ENCODE measurements around the gene SEPHS2. TPM values are rescaled to one million over a fixed set of nuclear protein-coding genes. Genes with fewer than 3 reads are reported as not detected.

SEPHS2 gene
- polyA plus RNA-seq, 2 of the 4 experiments (the other 2 are of a cell fraction), result 47.8 to 72.6 TPM

DNA sequence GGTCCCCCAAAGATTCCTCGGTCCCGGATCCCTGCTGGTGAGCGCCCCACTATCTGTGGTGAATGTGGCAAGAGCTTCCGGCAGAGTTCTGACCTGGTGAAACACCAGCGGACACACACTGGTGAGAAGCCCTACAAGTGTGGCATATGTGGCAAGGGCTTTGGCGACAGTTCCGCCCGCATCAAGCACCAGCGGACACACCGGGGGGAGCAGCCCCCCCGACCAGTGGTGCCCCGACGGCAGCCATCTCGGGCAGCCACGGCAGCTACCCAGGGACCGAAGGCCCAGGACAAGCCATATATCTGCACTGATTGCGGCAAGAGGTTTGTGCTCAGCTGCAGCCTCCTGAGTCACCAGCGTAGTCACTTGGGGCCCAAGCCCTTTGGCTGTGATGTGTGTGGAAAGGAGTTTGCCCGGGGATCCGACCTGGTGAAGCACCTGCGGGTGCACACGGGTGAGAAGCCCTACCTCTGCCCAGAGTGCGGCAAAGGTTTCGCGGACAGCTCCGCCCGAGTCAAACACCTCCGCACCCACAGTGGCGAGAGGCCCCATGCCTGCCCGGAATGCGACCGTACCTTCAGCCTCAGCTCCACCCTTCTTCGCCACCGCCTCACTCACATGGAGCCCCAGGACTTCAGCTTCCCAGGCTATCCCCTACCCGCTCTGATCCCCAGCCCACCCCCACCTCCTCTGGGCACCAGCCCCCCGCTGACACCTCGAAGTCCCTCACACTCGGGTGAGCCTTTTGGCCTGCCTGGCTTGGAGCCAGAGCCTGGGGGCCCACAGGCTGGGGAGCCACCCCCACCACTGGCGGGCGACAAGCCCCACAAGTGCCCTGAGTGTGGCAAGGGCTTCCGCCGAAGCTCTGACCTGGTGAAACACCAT, 47.7 kb downstream of the SEPHS2 start (continued):
- TF ChIP-seq, protein P1, sequence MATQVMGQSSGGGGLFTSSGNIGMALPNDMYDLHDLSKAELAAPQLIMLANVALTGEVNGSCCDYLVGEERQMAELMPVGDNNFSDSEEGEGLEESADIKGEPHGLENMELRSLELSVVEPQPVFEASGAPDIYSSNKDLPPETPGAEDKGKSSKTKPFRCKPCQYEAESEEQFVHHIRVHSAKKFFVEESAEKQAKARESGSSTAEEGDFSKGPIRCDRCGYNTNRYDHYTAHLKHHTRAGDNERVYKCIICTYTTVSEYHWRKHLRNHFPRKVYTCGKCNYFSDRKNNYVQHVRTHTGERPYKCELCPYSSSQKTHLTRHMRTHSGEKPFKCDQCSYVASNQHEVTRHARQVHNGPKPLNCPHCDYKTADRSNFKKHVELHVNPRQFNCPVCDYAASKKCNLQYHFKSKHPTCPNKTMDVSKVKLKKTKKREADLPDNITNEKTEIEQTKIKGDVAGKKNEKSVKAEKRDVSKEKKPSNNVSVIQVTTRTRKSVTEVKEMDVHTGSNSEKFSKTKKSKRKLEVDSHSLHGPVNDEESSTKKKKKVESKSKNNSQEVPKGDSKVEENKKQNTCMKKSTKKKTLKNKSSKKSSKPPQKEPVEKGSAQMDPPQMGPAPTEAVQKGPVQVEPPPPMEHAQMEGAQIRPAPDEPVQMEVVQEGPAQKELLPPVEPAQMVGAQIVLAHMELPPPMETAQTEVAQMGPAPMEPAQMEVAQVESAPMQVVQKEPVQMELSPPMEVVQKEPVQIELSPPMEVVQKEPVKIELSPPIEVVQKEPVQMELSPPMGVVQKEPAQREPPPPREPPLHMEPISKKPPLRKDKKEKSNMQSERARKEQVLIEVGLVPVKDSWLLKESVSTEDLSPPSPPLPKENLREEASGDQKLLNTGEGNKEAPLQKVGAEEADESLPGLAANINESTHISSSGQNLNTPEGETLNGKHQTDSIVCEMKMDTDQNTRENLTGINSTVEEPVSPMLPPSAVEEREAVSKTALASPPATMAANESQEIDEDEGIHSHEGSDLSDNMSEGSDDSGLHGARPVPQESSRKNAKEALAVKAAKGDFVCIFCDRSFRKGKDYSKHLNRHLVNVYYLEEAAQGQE (IDR thresholded peaks at IDR 0.05), result no peak
- TF ChIP-seq, protein P2, sequence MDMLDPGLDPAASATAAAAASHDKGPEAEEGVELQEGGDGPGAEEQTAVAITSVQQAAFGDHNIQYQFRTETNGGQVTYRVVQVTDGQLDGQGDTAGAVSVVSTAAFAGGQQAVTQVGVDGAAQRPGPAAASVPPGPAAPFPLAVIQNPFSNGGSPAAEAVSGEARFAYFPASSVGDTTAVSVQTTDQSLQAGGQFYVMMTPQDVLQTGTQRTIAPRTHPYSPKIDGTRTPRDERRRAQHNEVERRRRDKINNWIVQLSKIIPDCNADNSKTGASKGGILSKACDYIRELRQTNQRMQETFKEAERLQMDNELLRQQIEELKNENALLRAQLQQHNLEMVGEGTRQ (IDR thresholded peaks at IDR 0.05), result no peak
- TF ChIP-seq HEYL (CRISPR knock-in tag; IDR thresholded peaks at IDR 0.05), result no peak

DNA sequence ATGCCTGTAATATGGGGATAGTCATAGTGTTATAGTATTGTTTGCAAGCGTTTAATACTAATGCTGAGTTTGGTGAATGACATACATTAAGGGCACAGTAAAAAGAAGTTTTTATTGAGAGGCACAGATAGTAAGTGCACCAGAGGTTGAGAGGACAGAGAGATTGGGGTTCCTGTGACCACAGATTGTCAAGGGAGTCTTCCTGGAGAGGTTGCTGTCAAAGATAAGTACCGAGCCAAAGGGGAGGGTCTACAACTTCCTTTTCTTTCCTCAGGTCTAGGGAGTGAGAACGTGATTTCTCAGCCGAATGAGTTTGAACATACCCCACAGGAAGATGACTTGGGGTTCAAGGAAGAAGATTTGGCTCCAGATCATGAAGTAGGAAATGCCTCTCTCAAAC, 48.6 kb downstream of the SEPHS2 start:
- WGBS (ENCODE audit: missing lambda C conversion rate), result 91% methylated on average over 4 of the region's 4 CpGs
- Histone ChIP-seq H3K4me1 (peaks cover 12% of the 10 kb centered on the region), H3K4me2 (peak overlapping the region; percentile 97), H3K9me3 (no peaks in the 10 kb centered on the region), H3K4me3 (no peak overlapping the region; the same call in 2 of the 3 replicates), H3K27ac (no peak overlapping the region)
- TF ChIP-seq, protein P3, sequence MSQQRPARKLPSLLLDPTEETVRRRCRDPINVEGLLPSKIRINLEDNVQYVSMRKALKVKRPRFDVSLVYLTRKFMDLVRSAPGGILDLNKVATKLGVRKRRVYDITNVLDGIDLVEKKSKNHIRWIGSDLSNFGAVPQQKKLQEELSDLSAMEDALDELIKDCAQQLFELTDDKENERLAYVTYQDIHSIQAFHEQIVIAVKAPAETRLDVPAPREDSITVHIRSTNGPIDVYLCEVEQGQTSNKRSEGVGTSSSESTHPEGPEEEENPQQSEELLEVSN (IDR thresholded peaks at IDR 0.05; ENCODE audit: borderline replicate concordance, low read depth), result no peak
- TF ChIP-seq FOSL2 (IDR thresholded peaks at IDR 0.05) (no peak), FOSL2 (CRISPR knock-in tag; IDR thresholded peaks at IDR 0.05) (no peak), KDM1A (IDR thresholded peaks at IDR 0.05; ENCODE audit: low read depth) (no peak), RARB (CRISPR knock-in tag; IDR thresholded peaks at IDR 0.05) (no peak), JUN (IDR thresholded peaks at IDR 0.05) (no peak), MYC (IDR thresholded peaks at IDR 0.05; ENCODE audit: borderline replicate concordance, low read length) (no peak), HOXB13 (CRISPR knock-in tag; IDR thresholded peaks at IDR 0.05; ENCODE audit: low read depth) (no peak), EP300 (IDR thresholded peaks at IDR 0.05) (no peak), PHF8 (IDR thresholded peaks at IDR 0.05; ENCODE audit: borderline replicate concordance, low read depth) (no peak), CEBPB (IDR thresholded peaks at IDR 0.05) (no peak), NFE2L2 (conservative IDR thresholded peaks at IDR 0.05; ENCODE audit: low read length) (no peak), HDAC2 (IDR thresholded peaks at IDR 0.05) (no peak), ZFP36 (IDR thresholded peaks at IDR 0.05; ENCODE audit: borderline replicate concordance, partially characterized antibody) (no peak), FOSB (CRISPR knock-in tag; IDR thresholded peaks at IDR 0.05) (no peak), ZSCAN20 (CRISPR knock-in tag; IDR thresholded peaks at IDR 0.05) (no peak)
- TF ChIP-seq, protein P1 (IDR thresholded peaks at IDR 0.05), result no peak
- TF ChIP-seq, protein P4, sequence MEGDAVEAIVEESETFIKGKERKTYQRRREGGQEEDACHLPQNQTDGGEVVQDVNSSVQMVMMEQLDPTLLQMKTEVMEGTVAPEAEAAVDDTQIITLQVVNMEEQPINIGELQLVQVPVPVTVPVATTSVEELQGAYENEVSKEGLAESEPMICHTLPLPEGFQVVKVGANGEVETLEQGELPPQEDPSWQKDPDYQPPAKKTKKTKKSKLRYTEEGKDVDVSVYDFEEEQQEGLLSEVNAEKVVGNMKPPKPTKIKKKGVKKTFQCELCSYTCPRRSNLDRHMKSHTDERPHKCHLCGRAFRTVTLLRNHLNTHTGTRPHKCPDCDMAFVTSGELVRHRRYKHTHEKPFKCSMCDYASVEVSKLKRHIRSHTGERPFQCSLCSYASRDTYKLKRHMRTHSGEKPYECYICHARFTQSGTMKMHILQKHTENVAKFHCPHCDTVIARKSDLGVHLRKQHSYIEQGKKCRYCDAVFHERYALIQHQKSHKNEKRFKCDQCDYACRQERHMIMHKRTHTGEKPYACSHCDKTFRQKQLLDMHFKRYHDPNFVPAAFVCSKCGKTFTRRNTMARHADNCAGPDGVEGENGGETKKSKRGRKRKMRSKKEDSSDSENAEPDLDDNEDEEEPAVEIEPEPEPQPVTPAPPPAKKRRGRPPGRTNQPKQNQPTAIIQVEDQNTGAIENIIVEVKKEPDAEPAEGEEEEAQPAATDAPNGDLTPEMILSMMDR (IDR thresholded peaks at IDR 0.05), result no peak
- TF ChIP-seq, protein P5, sequence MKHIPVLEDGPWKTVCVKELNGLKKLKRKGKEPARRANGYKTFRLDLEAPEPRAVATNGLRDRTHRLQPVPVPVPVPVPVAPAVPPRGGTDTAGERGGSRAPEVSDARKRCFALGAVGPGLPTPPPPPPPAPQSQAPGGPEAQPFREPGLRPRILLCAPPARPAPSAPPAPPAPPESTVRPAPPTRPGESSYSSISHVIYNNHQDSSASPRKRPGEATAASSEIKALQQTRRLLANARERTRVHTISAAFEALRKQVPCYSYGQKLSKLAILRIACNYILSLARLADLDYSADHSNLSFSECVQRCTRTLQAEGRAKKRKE (CRISPR knock-in tag; IDR thresholded peaks at IDR 0.05; ENCODE audit: low read depth), result no peak
- TF ChIP-seq, protein P6, sequence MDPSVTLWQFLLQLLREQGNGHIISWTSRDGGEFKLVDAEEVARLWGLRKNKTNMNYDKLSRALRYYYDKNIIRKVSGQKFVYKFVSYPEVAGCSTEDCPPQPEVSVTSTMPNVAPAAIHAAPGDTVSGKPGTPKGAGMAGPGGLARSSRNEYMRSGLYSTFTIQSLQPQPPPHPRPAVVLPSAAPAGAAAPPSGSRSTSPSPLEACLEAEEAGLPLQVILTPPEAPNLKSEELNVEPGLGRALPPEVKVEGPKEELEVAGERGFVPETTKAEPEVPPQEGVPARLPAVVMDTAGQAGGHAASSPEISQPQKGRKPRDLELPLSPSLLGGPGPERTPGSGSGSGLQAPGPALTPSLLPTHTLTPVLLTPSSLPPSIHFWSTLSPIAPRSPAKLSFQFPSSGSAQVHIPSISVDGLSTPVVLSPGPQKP (IDR thresholded peaks at IDR 0.05; ENCODE audit: low read depth, low read length), result no peak
- DNase-seq (ENCODE audit: low read depth in 1 of 2, low spot score in 1 of 2) (no peak), FAIRE-seq (no peak), ATAC-seq (no peak)
- POLR2A ChIA-PET, result no interaction called here
- CTCF ChIA-PET, result interaction anchor here (11.5 kb wide), 1 partner anchor 12 kb away, joined by 149 read pairs; the partner anchor contains the start of gene ZNF771
